Lower leg skin (tissue), 4 donors: ENCODE measurements around the gene LGALS8. TPM values are rescaled to one million over a fixed set of nuclear protein-coding genes. Genes with fewer than 3 reads are reported as not detected.

Experiments used
- DNase-seq, 2 donors: peaks; one replicate each; pipeline ENCODE4 v3.0.0-alpha.2; 2019; ENCODE audit warnings: low spot score in 2 of 2
- H3K4me3 ChIP-seq: fragments of 200-600 bp; sonication (generic); 2 replicates; pipeline ENCODE4 v1.5.1; 2017; ENCODE audit warnings: mild to moderate bottlenecking, low read depth; ENCODE audit not compliant: poor library complexity, severe bottlenecking
- CTCF ChIP-seq, 3 donors: fragments of 450-650 bp; IDR thresholded peaks; one replicate each; pipeline ENCODE4 v1.5.1; 2016; ENCODE audit warnings: antibody characterized with exemption in 3 of 3, mild to moderate bottlenecking in 3 of 3, moderate library complexity in 2 of 3
- POLR2A ChIP-seq, 2 donors: fragments of 450-650 bp; IDR thresholded peaks; one replicate each; pipeline ENCODE4 v1.6.1; 2016 to 2017; ENCODE audit warnings: antibody characterized with exemption in 2 of 2, mild to moderate bottlenecking in 1 of 2, moderate library complexity in 1 of 2
- WGBS, 2 donors: methylation state at CpG; one replicate each; pipeline ENCODE4 v1.1.5; 2018; 5-methylcytosine and 5-hydroxymethylcytosine counted together
- intact Hi-C: fragments of 100-400 bp; cut with DNase I; formaldehyde crosslinking; loops from one replicate; pipeline ENCODE4 v1.15.0; 2023; ENCODE audit warnings: low total_unique reads
- total RNA-seq, 4 donors: library from RNA; depleted of rRNA; stranded (reverse); fragments of >200 nt; gene quantifications; one replicate each; pipeline ENCODE4 v1.1.0, GENCODE V29; 2016

Gene LGALS8
- total RNA-seq, 4 donors from 2014 or later = 80.2 to 138 (median 89.4) TPM

- intact Hi-C loops = no loop called here
- DNase-seq = no peak
- no peak for TF ChIP-seq CTCF (IDR thresholded peaks at IDR 0.05)
- TF ChIP-seq POLR2A (IDR thresholded peaks at IDR 0.05) = no peak
- H3K4me3 ChIP-seq = no peak overlapping the region
- 86 to 89% methylated on average over 16 of the region's 16 CpGs for WGBS, 2 donors
Measured at GRCh38 chr1:236543065-236543669, 19.4 kb downstream of the LGALS8 start.

GRCh38 chr1:236545621-236546169 lies 21.9 kb downstream of the LGALS8 start:
- no peak for DNase-seq
- 71 to 72% methylated on average over 3 of the region's 3 CpGs for WGBS, 2 donors
- TF ChIP-seq POLR2A (IDR thresholded peaks at IDR 0.05) (no peak), CTCF (IDR thresholded peaks at IDR 0.05) (no peak)
- intact Hi-C loops = no loop called here
- H3K4me3 ChIP-seq = no peak overlapping the region

- no peak for DNase-seq
- 68 to 79% methylated on average over 6 of the region's 6 CpGs for WGBS, 2 donors
- intact Hi-C loops = no loop called here
- no peak for TF ChIP-seq CTCF (IDR thresholded peaks at IDR 0.05)
- H3K4me3 ChIP-seq = no peak overlapping the region
Measured at GRCh38 chr1:236548452-236548851, 24.7 kb downstream of the LGALS8 start.

GRCh38 chr1:236550961-236551851 lies 27.4 kb downstream of the LGALS8 start:
- no peak overlapping the region for H3K4me3 ChIP-seq
- intact Hi-C loops = no loop called here
- 79 to 81% methylated on average over 13 of the region's 13 CpGs for WGBS, 2 donors
- DNase-seq = no peak
- TF ChIP-seq CTCF (IDR thresholded peaks at IDR 0.05) = no peak
- TF ChIP-seq POLR2A (IDR thresholded peaks at IDR 0.05) = no peak

DNA sequence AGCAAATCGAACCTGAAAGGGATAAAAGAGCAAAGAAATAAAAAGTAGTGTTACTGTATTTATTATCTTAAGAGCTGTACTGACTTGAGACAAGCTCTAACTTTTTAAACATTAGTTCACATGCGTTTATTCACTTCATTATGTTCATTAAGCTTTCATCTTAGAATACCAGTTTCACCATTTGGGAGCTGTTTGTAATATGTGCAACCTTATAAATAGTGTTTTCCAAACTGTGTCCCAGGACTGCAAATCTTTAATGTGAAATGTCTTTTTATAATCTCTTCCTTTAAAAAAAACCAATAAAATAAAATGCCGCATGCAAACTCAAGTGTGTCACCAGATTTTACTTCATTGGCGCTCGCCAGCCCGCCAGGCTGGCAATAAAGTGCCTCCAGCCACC lies 28.3 kb downstream of the LGALS8 start:
- no peak for DNase-seq
- intact Hi-C loops = no loop called here
- 83 to 84% methylated on average over 6 of the region's 6 CpGs for WGBS, 2 donors
- H3K4me3 ChIP-seq = no peak overlapping the region
- no peak for TF ChIP-seq POLR2A (IDR thresholded peaks at IDR 0.05)
- TF ChIP-seq CTCF (IDR thresholded peaks at IDR 0.05) = no peak
